ENCODE results near the gene MESP2.

DNA sequence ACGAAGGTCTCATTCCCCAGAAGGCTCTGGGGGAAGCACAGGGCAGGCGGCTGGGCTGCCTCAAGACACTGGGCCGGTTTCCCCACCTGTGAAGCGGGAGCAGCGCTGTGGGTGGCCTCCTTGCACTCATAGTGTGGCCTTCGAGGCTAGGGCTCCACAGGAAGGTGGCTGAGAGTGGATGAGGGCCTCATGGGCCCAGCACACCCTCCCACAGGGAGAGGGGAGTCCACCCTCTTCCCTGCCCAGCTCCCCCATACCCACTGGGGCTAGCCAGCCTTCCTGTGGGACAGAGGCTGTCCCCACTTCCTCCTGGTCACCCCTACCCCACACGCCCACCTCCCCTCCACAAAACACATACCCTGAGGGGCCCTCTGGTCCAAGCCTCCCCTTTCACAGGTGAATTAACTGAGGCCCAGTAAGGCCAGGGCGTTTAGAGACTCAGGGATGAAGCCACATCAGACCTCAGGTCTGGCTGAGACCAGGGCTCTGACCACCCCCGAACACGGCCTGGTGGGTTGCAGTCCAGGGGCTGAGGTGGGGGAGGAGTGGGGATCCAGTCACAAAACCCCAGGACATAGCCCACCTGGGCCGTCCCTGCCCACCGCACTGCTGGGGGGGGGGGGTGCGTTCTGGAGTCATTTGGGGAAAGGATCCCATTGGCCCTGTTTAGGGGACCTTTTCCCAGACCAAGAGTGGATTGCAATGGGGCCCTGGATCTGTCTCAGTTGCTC lies 37.4 kb downstream of the MESP2 start:
- no peak for TF ChIP-seq EZH2phosphoT487 (IDR thresholded peaks at IDR 0.05; ENCODE audit: insufficient read depth, low read depth)
- TF ChIP-seq EZH2 (IDR thresholded peaks at IDR 0.05; ENCODE audit: insufficient read depth, poor library complexity, severe bottlenecking): no peak

Data from GM23248 (cell line).